ENCODE results near the gene PXMP4. TPM values are rescaled to one million over a fixed set of nuclear protein-coding genes. Genes with fewer than 3 reads are reported as not detected.
A peak's percentile ranks its signal among the peaks of the same experiment; 100 is the strongest.
"Not testable (repeated sequence)": the region's sequence is repeated elsewhere in the genome, so short reads cannot be mapped to it uniquely, and the experiment has no call there.

The PXMP4 gene
- total RNA-seq (10 to 100 TPM; 10.7 to 12.1 TPM), polyA plus RNA-seq (10 to 100 TPM in 2 of 3 donors, 1 to 10 TPM in 1; 8.9 to 16.1 (median 16.0) TPM), total RNA-seq (4.3 to 23.3 (median 8.2) reads per million in 6 experiments)

GRCh38 chr20:33719989-33720709 lies at the start of gene PXMP4:
TSS of gene PXMP4 (minus strand) at chr20:33720310. CDS start at chr20:33720207, 103 bp downstream.
- ATAC-seq (peak; percentile 96 to 97), DNase-seq (peak; percentile 72 to 95 (median 90))
- Mint-ChIP-seq H3K4me1 (peaks cover 16 to 40% (median 28%) of the 10 kb centered on the region in 4 donors), H3K4me3 (peak within 1 kb of the TSS; percentile 70 to 97 (median 88)), H3K9me3 (peaks cover 0 to 9% (median 0%) of the 10 kb centered on the region in 9 donors), H3K36me3 (peaks cover 0 to 16% (median 0%) of the 10 kb centered on the region in 3 donors), H3K27me3 (no peaks in the 10 kb centered on the region), H3K27ac (peak within 1 kb of the TSS; percentile 76 to 98 (median 93))
- POLR2A ChIA-PET: interaction anchor here (0.6 to 2.6 kb wide), 20 partner anchors 8 to 1156 kb away, joined by 3 to 50 read pairs (median 5); partner anchors contain the start of genes ACSS2, ACTL10, CBFA2T2 and E2F1

DNA sequence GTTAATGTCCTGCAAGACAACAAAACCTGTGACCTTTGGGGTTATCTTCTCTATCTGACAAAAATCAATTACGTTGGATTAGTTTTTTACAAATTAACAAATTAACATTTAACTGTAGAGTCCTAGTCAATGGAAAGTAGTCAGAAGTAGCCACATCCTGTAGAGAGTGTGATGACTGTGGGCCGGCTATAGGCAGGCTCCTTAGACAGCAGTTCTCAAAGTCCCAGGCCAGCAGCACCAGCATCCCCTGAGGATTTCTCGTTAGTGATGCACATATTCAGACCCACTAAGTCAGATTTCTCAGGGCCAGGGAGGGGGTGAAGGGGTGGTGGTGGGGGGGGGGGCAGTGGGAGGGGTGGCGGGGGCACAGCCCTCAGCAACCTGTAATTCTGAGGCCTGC lies 48.9 kb upstream of the PXMP4 start:
- ATAC-seq (no peak), DNase-seq (no peak)
- H3K27me3 Mint-ChIP-seq: no peaks in the 10 kb centered on the region
- H3K9me3 Mint-ChIP-seq: no peaks in the 10 kb centered on the region
- POLR2A ChIA-PET: no interaction called here
- no peak overlapping the region for H3K4me3 Mint-ChIP-seq
- H3K36me3 Mint-ChIP-seq: peaks cover 0 to 29% (median 13%) of the 10 kb centered on the region in 3 donors
- H3K27ac Mint-ChIP-seq: no peak overlapping the region
- peaks cover 0 to 7% (median 2%) of the 10 kb centered on the region in 4 donors for H3K4me1 Mint-ChIP-seq

GRCh38 chr20:33767777-33768138 lies 47.6 kb upstream of the PXMP4 start:
- no peak overlapping the region for H3K4me3 Mint-ChIP-seq
- H3K27ac Mint-ChIP-seq: no peak overlapping the region
- no peaks in the 10 kb centered on the region for H3K9me3 Mint-ChIP-seq
- ATAC-seq: no peak
- POLR2A ChIA-PET: interaction anchor here (0.7 kb wide), 2 partner anchors 14 to 280 kb away, joined by 3 to 4 read pairs; no protein-coding TSS in a partner anchor
- H3K36me3 Mint-ChIP-seq: peaks cover 0 to 29% (median 13%) of the 10 kb centered on the region in 3 donors
- DNase-seq: no peak
- H3K27me3 Mint-ChIP-seq: no peaks in the 10 kb centered on the region
- H3K4me1 Mint-ChIP-seq: peaks cover 0 to 5% (median under 1%) of the 10 kb centered on the region in 4 donors

GRCh38 chr20:33766686-33767085 lies 46.6 kb upstream of the PXMP4 start:
- H3K36me3 Mint-ChIP-seq: peaks cover 0 to 32% (median 17%) of the 10 kb centered on the region in 3 donors
- DNase-seq (no peak), ATAC-seq (no peak)
- no peaks in the 10 kb centered on the region for H3K27me3 Mint-ChIP-seq
- no peak overlapping the region for H3K27ac Mint-ChIP-seq
- H3K9me3 Mint-ChIP-seq: no peaks in the 10 kb centered on the region
- POLR2A ChIA-PET: interaction anchor here (0.8 kb wide), 1 partner anchor 14 kb away, joined by 3 read pairs; no protein-coding TSS in a partner anchor
- no peak overlapping the region for H3K4me3 Mint-ChIP-seq
- no peaks in the 10 kb centered on the region for H3K4me1 Mint-ChIP-seq

DNA sequence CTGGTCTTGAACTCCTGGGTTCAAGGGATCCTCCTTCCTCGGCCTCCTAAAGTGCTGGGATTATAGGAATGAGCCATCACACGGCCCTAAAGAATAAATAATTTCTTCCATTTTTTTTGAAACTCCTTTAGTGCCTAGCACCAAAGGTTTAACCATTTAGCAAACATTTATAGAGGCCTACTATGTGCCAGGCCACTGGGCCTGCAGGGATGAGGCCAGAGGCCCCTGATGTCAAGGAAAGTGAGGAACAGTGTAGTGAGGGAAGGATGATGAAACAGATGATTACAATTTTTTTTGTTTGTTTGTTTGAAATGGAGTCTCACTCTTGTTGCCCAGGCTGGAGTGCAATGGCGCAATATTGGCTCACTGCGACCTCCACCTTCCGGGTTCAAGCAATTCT lies 45.5 kb upstream of the PXMP4 start:
- no peaks in the 10 kb centered on the region for H3K27me3 Mint-ChIP-seq
- DNase-seq: no peak
- ATAC-seq: no peak
- H3K9me3 Mint-ChIP-seq: no peaks in the 10 kb centered on the region
- no peaks in the 10 kb centered on the region for H3K4me1 Mint-ChIP-seq
- no peak overlapping the region for H3K4me3 Mint-ChIP-seq
- no peak overlapping the region for H3K27ac Mint-ChIP-seq
- peaks cover 0 to 32% (median 19%) of the 10 kb centered on the region in 3 donors for H3K36me3 Mint-ChIP-seq
- POLR2A ChIA-PET: no interaction called here

GRCh38 chr20:33765099-33765498 lies 45.0 kb upstream of the PXMP4 start:
- Mint-ChIP-seq H3K9me3 (no peaks in the 10 kb centered on the region), H3K4me1 (no peaks in the 10 kb centered on the region), H3K36me3 (peaks cover 0 to 30% (median 17%) of the 10 kb centered on the region in 3 donors), H3K27me3 (no peaks in the 10 kb centered on the region), H3K4me3 (no peak overlapping the region), H3K27ac (no peak overlapping the region)
- DNase-seq: no peak
- no peak for ATAC-seq
- POLR2A ChIA-PET: no interaction called here

DNA sequence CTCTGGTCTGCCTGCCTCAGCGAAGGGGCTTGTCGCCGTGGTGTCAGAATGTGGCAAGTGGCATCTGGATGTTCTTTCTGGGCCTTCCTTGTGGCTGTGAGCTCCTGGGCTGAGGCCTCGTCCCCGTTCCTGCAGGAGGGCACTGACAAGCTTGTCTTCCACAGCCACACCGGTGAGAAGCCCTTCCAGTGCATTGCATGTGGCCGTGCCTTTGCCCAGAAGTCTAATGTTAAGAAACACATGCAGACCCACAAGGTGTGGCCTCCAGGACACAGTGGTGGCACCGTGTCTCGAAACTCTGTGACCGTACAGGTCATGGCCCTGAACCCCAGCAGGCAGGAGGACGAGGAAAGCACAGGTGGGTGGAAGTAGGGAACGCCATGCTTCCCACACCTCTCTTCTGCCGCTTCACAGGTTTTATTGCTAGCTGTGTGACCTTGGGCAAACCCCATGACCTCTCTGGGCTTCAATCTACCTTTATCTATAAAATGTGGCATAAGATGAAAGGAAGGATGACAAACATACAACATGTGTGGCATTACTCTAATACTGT lies 41.7 kb upstream of the PXMP4 start:
- Mint-ChIP-seq H3K4me3 (no peak overlapping the region), H3K9me3 (peaks cover 0 to 9% (median 0%) of the 10 kb centered on the region in 9 donors), H3K27ac (peak overlapping the region in 1 of 10 donors; percentile 53), H3K36me3 (peaks cover 5 to 19% (median 18%) of the 10 kb centered on the region in 3 donors), H3K27me3 (no peaks in the 10 kb centered on the region), H3K4me1 (peaks cover 0 to 2% (median under 1%) of the 10 kb centered on the region in 4 donors)
- POLR2A ChIA-PET: interaction anchor here (1.1 kb wide), 1 partner anchor 351 kb away, joined by 3 read pairs; the partner anchor contains the start of gene EIF2S2
- ATAC-seq (no peak), DNase-seq (no peak)

DNA sequence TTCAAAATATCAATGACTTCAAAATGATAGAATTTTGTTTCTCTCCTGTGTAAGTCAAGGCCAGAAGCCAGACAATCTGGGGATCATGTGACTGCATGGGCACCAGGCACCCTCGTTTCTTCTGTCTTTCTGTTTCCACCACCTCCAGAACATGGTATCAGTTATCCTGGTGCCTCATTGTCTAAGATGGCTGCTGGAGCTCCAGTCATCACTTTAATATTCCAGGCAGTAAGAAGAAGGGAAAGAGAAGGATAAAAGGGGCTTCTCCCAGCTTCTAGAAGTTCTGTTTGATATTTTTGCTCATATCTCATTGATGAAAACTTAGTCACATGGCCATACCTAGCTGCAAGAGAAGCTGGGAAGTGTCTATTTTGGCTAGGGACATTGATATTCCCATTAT lies 37.3 kb upstream of the PXMP4 start:
- no peak for ATAC-seq
- Mint-ChIP-seq H3K4me3 (peak overlapping the region in 2 of 10 donors; percentile 15 to 36), H3K27me3 (no peaks in the 10 kb centered on the region), H3K9me3 (peaks cover 0 to 9% (median 0%) of the 10 kb centered on the region in 9 donors), H3K4me1 (peaks cover 0 to 18% (median 9%) of the 10 kb centered on the region in 4 donors), H3K27ac (peak overlapping the region in 5 of 10 donors; percentile 33 to 73 (median 37)), H3K36me3 (peaks cover 5 to 22% (median 22%) of the 10 kb centered on the region in 3 donors)
- POLR2A ChIA-PET: interaction anchor here (0.6 kb wide), 1 partner anchor 14 kb away, joined by 3 read pairs; no protein-coding TSS in a partner anchor
- DNase-seq: no peak

DNA sequence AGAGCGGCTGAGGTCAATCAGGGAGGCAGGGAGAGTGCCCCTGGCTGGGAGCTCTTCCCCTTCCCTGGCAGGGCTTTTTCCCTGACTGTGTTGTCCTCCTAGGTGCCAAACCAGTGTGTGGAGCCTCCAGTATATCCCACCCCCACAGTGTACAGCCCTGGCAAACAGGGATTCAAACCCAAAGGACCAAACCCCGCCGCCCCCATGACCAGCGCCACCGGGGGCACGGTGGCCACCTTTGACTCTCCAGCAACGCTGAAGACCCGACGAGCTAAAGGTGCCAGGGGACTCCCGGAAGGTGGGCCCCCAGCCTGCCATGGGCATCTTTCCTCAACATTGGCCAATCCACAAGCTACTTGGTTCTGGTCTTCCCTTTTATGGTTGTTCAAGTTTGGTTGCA lies 36.9 kb upstream of the PXMP4 start:
- Mint-ChIP-seq H3K9me3 (peaks cover 0 to 9% (median 0%) of the 10 kb centered on the region in 9 donors), H3K27ac (peak overlapping the region in 6 of 10 donors; percentile 34 to 97 (median 89)), H3K4me1 (peaks cover 0 to 18% (median 9%) of the 10 kb centered on the region in 4 donors), H3K36me3 (peaks cover 5 to 23% (median 21%) of the 10 kb centered on the region in 3 donors), H3K27me3 (no peaks in the 10 kb centered on the region), H3K4me3 (peak overlapping the region in 1 of 10 donors; percentile 36)
- DNase-seq (no peak), ATAC-seq (no peak)
- POLR2A ChIA-PET: interaction anchor here (0.6 to 4.1 kb wide), 4 partner anchors 15 to 267 kb away, joined by 3 to 19 read pairs (median 6); partner anchors contain the start of genes CBFA2T2, PXMP4 and ZNF341

DNA sequence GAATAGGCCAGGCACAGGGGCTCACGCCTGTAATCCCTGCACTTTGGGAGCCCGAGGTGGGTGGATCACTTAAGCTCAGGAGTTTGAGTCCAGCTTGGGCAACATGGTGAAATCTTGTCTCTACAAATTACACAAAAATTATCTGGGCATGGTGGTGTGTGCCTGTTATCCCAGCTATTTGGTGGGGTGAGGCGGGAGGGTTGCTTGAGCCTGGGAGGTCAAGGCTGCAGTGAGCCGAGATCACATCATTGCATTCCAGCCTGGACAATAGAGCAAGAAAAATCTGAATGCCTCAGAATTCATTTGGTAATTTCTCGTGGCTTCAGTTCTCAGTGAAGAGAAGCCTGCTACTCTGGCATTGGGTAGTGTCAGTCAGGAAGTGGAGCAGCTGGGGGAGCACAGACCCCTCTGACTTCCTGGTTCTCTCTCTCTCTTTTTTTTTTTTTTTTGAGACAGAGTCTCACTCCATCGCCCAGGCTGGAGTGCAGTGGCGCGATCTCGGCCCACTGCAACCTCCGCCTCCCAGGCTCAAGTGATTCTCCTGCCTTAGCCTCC lies 35.9 kb upstream of the PXMP4 start:
- H3K27me3 Mint-ChIP-seq, H3K9me3 Mint-ChIP-seq: not testable (repeated sequence)
- H3K36me3 Mint-ChIP-seq: peaks cover 5 to 29% (median 21%) of the 10 kb centered on the region in 3 donors
- peak overlapping the region; percentile 86 to 97 (median 94) for H3K27ac Mint-ChIP-seq
- peak; percentile 99 for ATAC-seq
- DNase-seq: peak in 9 of 10 donors; percentile 25 to 81 (median 46)
- peaks cover 0 to 18% (median 9%) of the 10 kb centered on the region in 4 donors for H3K4me1 Mint-ChIP-seq
- H3K4me3 Mint-ChIP-seq: peak overlapping the region; percentile 32 to 76 (median 54)
- POLR2A ChIA-PET: interaction anchor here (0.6 to 4.1 kb wide), 7 partner anchors 19 to 785 kb away, joined by 3 to 19 read pairs (median 5); partner anchors contain the start of genes CBFA2T2, PXMP4 and ZNF341

GRCh38 chr20:33753763-33754162 lies 33.7 kb upstream of the PXMP4 start:
- ATAC-seq: no peak
- Mint-ChIP-seq H3K36me3 (peaks cover 5 to 45% (median 22%) of the 10 kb centered on the region in 3 donors), H3K27me3 (no peaks in the 10 kb centered on the region), H3K4me1 (peaks cover 0 to 18% (median 9%) of the 10 kb centered on the region in 4 donors), H3K9me3 (peaks cover 0 to 9% (median 0%) of the 10 kb centered on the region in 9 donors), H3K4me3 (no peak overlapping the region), H3K27ac (peak overlapping the region in 1 of 10 donors; percentile 71)
- DNase-seq: no peak
- POLR2A ChIA-PET: interaction anchor here (0.5 to 4.1 kb wide), 3 partner anchors 14 to 345 kb away, joined by 3 to 19 read pairs (median 3); partner anchors contain the start of gene ZNF341

- Mint-ChIP-seq H3K9me3 (peaks cover 0 to 9% (median 0%) of the 10 kb centered on the region in 9 donors), H3K27me3 (no peaks in the 10 kb centered on the region), H3K36me3 (peaks cover 5 to 50% (median 23%) of the 10 kb centered on the region in 3 donors), H3K27ac (no peak overlapping the region), H3K4me3 (no peak overlapping the region), H3K4me1 (peaks cover 0 to 18% (median 9%) of the 10 kb centered on the region in 4 donors)
- ATAC-seq: no peak
- POLR2A ChIA-PET: interaction anchor here (4.1 kb wide), 1 partner anchor 21 kb away, joined by 19 read pairs; the partner anchor contains the start of gene ZNF341
- DNase-seq: no peak
Observed at GRCh38 chr20:33753143-33753542, 33.0 kb upstream of the PXMP4 start.
